ENCODE results near the gene ELF5. TPM values are rescaled to one million over a fixed set of nuclear protein-coding genes. Genes with fewer than 3 reads are reported as not detected.

Gene ELF5
- total RNA-seq, 2 experiments from 2014 or later: not detected

DNA sequence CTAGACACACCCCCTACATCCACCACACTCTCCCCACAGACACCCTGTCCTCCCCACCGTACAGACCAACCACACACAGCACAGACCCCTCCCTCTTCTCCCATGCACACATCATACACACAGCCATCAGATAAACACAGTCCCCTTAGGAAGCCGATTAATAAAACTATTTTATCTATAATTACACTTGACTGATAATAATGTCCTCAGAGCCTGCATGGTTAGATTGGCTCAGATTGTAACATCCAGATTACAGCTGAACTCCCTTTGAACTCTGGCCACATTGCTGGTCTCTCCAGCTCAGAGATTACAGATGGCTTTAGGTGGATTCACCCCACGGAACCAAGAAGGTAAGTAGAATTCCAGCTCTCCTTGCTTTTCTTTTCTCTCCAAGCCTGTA lies 9.5 kb upstream of the ELF5 start:
- Histone ChIP-seq H3K9me3 (ENCODE audit: low read length) (no peaks in the 10 kb centered on the region), H4K20me1 (ENCODE audit: insufficient read depth, low read length) (no peaks in the 10 kb centered on the region), H3K36me3 (ENCODE audit: insufficient read depth, low read length) (no peaks in the 10 kb centered on the region), H3K4me3 (ENCODE audit: low read depth, low read length, poor library complexity, severe bottlenecking) (no peak overlapping the region), H3K4me2 (ENCODE audit: low read length) (no peak overlapping the region), H2AFZ (ENCODE audit: low read length) (no peak overlapping the region), H3K27ac (ENCODE audit: low read depth, low read length, poor library complexity, severe bottlenecking) (no peak overlapping the region), H3K4me1 (ENCODE audit: insufficient read depth, low read length, poor library complexity, severe bottlenecking) (no peaks in the 10 kb centered on the region), H3K9me2 (ENCODE audit: insufficient read depth, low read length) (no peaks in the 10 kb centered on the region), H3K79me2 (ENCODE audit: insufficient read depth, low read depth, low read length) (no peaks in the 10 kb centered on the region)
- CTCF ChIA-PET (ENCODE audit: unreplicated experiment): no interaction called here
- no peak for DNase-seq (ENCODE audit: low spot score)
- POLR2A ChIA-PET: no interaction called here
- TF ChIP-seq, protein P1, sequence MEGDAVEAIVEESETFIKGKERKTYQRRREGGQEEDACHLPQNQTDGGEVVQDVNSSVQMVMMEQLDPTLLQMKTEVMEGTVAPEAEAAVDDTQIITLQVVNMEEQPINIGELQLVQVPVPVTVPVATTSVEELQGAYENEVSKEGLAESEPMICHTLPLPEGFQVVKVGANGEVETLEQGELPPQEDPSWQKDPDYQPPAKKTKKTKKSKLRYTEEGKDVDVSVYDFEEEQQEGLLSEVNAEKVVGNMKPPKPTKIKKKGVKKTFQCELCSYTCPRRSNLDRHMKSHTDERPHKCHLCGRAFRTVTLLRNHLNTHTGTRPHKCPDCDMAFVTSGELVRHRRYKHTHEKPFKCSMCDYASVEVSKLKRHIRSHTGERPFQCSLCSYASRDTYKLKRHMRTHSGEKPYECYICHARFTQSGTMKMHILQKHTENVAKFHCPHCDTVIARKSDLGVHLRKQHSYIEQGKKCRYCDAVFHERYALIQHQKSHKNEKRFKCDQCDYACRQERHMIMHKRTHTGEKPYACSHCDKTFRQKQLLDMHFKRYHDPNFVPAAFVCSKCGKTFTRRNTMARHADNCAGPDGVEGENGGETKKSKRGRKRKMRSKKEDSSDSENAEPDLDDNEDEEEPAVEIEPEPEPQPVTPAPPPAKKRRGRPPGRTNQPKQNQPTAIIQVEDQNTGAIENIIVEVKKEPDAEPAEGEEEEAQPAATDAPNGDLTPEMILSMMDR (conservative IDR thresholded peaks at IDR 0.05; ENCODE audit: low read length): no peak
- TF ChIP-seq EZH2phosphoT487 (IDR thresholded peaks at IDR 0.05; ENCODE audit: borderline replicate concordance, low read depth, low read length): no peak
- intact Hi-C loops (cut with micrococcal nuclease; ENCODE audit: unreplicated experiment): no loop called here
- BruUV-seq (replicated peaks): no TSS peak

- Histone ChIP-seq H3K4me2 (ENCODE audit: low read length) (no peak overlapping the region), H3K27ac (ENCODE audit: low read depth, low read length, poor library complexity, severe bottlenecking) (no peak overlapping the region), H3K4me1 (ENCODE audit: insufficient read depth, low read length, poor library complexity, severe bottlenecking) (no peaks in the 10 kb centered on the region), H3K36me3 (ENCODE audit: insufficient read depth, low read length) (no peaks in the 10 kb centered on the region), H4K20me1 (ENCODE audit: insufficient read depth, low read length) (no peaks in the 10 kb centered on the region), H3K79me2 (ENCODE audit: insufficient read depth, low read depth, low read length) (no peaks in the 10 kb centered on the region), H3K9me3 (ENCODE audit: low read length) (no peaks in the 10 kb centered on the region), H3K4me3 (ENCODE audit: low read depth, low read length, poor library complexity, severe bottlenecking) (no peak overlapping the region), H2AFZ (ENCODE audit: low read length) (no peak overlapping the region), H3K9me2 (ENCODE audit: insufficient read depth, low read length) (no peaks in the 10 kb centered on the region)
- POLR2A ChIA-PET: no interaction called here
- TF ChIP-seq EZH2phosphoT487 (IDR thresholded peaks at IDR 0.05; ENCODE audit: borderline replicate concordance, low read depth, low read length): no peak
- TF ChIP-seq, protein P1 (conservative IDR thresholded peaks at IDR 0.05; ENCODE audit: low read length): no peak
- CTCF ChIA-PET (ENCODE audit: unreplicated experiment): no interaction called here
- DNase-seq (ENCODE audit: low spot score): no peak
- intact Hi-C loops (cut with micrococcal nuclease; ENCODE audit: unreplicated experiment): no loop called here
- BruUV-seq (replicated peaks): no TSS peak
Observed at GRCh38 chr11:34522188-34522587, 8.6 kb upstream of the ELF5 start.

- ChIA-PET POLR2A (no interaction called here), CTCF (ENCODE audit: unreplicated experiment) (no interaction called here)
- no peak for DNase-seq (ENCODE audit: low spot score)
- TF ChIP-seq, protein P1 (conservative IDR thresholded peaks at IDR 0.05; ENCODE audit: low read length): no peak
- TF ChIP-seq EZH2phosphoT487 (IDR thresholded peaks at IDR 0.05; ENCODE audit: borderline replicate concordance, low read depth, low read length): no peak
- Histone ChIP-seq H2AFZ (ENCODE audit: low read length) (no peak overlapping the region), H3K27ac (ENCODE audit: low read depth, low read length, poor library complexity, severe bottlenecking) (no peak overlapping the region), H3K9me2 (ENCODE audit: insufficient read depth, low read length) (no peaks in the 10 kb centered on the region), H3K9me3 (ENCODE audit: low read length) (no peaks in the 10 kb centered on the region), H3K4me2 (ENCODE audit: low read length) (no peak overlapping the region), H3K4me1 (ENCODE audit: insufficient read depth, low read length, poor library complexity, severe bottlenecking) (no peaks in the 10 kb centered on the region), H3K4me3 (ENCODE audit: low read depth, low read length, poor library complexity, severe bottlenecking) (no peak overlapping the region), H3K79me2 (ENCODE audit: insufficient read depth, low read depth, low read length) (no peaks in the 10 kb centered on the region), H3K36me3 (ENCODE audit: insufficient read depth, low read length) (no peaks in the 10 kb centered on the region), H4K20me1 (ENCODE audit: insufficient read depth, low read length) (no peaks in the 10 kb centered on the region)
- intact Hi-C loops (cut with micrococcal nuclease; ENCODE audit: unreplicated experiment): no loop called here
- no TSS peak for BruUV-seq (replicated peaks)
Observed at GRCh38 chr11:34521265-34521664, 7.7 kb upstream of the ELF5 start.
